HepG2 (cell line): Measurements from ENCODE around the gene LYZL2. TPM values are rescaled to one million over a fixed set of nuclear protein-coding genes. Genes with fewer than 3 reads are reported as not detected.

Source experiments
- CHD2 ChIP-seq: IDR thresholded peaks from 2 replicates; pipeline ENCODE4 v1.6.1; 2011; ENCODE audit warnings: low read depth, low read length, improper control_type of control experiment
- HES4 ChIP-seq: sonication (generic); formaldehyde crosslinking; IDR thresholded peaks from 2 replicates; pipeline ENCODE4 v1.9.0; 2021; ENCODE audit warnings: mild to moderate bottlenecking, missing genetic modification reagents, borderline replicate concordance
- IRX3 ChIP-seq: sonication (generic); formaldehyde crosslinking; IDR thresholded peaks from 2 replicates; pipeline ENCODE4 v1.8.1; 2023; ENCODE audit warnings: mild to moderate bottlenecking, low read depth, missing genetic modification reagents, borderline replicate concordance
- KAT8 ChIP-seq: IDR thresholded peaks from 2 replicates; pipeline ENCODE4 v1.6.1; 2016; ENCODE audit warnings: missing genetic modification reagents, missing compliant biosample characterization
- KDM6A ChIP-seq: IDR thresholded peaks from 2 replicates; pipeline ENCODE4 v1.6.1; 2016; ENCODE audit warnings: low read depth
- KLF16 ChIP-seq, 2 experiments: sonication (generic) in 1 of 2; formaldehyde crosslinking in 1 of 2; IDR thresholded peaks; 2 replicates each; pipeline versions ENCODE4 v1.6.1 to v1.8.0; 2016 to 2023; ENCODE audit warnings: missing genetic modification reagents in 2 of 2, missing compliant biosample characterization in 1 of 2
- MED13 ChIP-seq: sonication (generic); formaldehyde crosslinking; IDR thresholded peaks from 2 replicates; pipeline ENCODE4 v1.5.0; 2020; ENCODE audit warnings: missing genetic modification reagents
- SMAD1 ChIP-seq: sonication (generic); formaldehyde crosslinking; IDR thresholded peaks from 2 replicates; pipeline ENCODE4 v1.4.0; 2020; ENCODE audit warnings: missing genetic modification reagents, low read depth, mild to moderate bottlenecking, borderline replicate concordance
- SNRNP70 ChIP-seq: fragments of 200-400 bp; formaldehyde crosslinking; IDR thresholded peaks from 2 replicates; pipeline ENCODE4 v1.6.1; 2017; ENCODE audit warnings: mild to moderate bottlenecking, low read depth, low read length, moderate library complexity
- XRCC5 ChIP-seq: fragments of 200-400 bp; formaldehyde crosslinking; optimal IDR thresholded peaks from 2 replicates; pipeline ENCODE3; 2017; ENCODE audit warnings: mild to moderate bottlenecking, low read length
- YEATS4 ChIP-seq: sonication (generic); formaldehyde crosslinking; IDR thresholded peaks from 2 replicates; pipeline ENCODE4 v1.4.0; 2020; ENCODE audit warnings: missing genetic modification reagents, borderline replicate concordance
- ZNF20 ChIP-seq: sonication (generic); formaldehyde crosslinking; IDR thresholded peaks from 2 replicates; pipeline ENCODE4 v1.4.0; 2020; ENCODE audit warnings: mild to moderate bottlenecking, moderate library complexity, missing genetic modification reagents
- ZNF572 ChIP-seq: sonication (generic); formaldehyde crosslinking; IDR thresholded peaks from 2 replicates; pipeline ENCODE4 v1.5.1; 2020; ENCODE audit warnings: mild to moderate bottlenecking, missing genetic modification reagents
- ZNF850 ChIP-seq: sonication (generic); formaldehyde crosslinking; conservative IDR thresholded peaks from 2 replicates; pipeline ENCODE4 v1.9.0; 2021; ENCODE audit warnings: mild to moderate bottlenecking, missing genetic modification reagents
- polyA plus RNA-seq, 8 experiments: library from polyadenylated mRNA; depleted of rRNA in 3 of 8; stranded (reverse) in 7 of 8; unstranded in 1 of 8; fragments of >200 nt; fragmentation: Illumina TruSeq in 4 of 8; extraction: Trizol in 4 of 8; gene quantifications; 2 replicates each; pipeline versions ENCODE4 v1.2.1 to v1.2.3, GENCODE V29; 2011 to 2016; ENCODE audit warnings: low read depth in 4 of 8, missing spikeins in 1 of 8, mixed read lengths in 1 of 8; ENCODE audit not compliant: insufficient read depth in 1 of 8
- total RNA-seq, 5 experiments: library from RNA; depleted of rRNA; stranded (reverse); fragments of >200 nt; fragmentation: Illumina TruSeq; extraction: Trizol; gene quantifications; 2 replicates each; pipeline ENCODE4 v1.2.3, GENCODE V29; 2016; ENCODE audit warnings: low read depth in 1 of 5
- TF ChIP-seq, protein P1 (sequence below): sonication (generic); formaldehyde crosslinking; IDR thresholded peaks from 2 replicates; pipeline ENCODE4 v1.5.1; 2020; ENCODE audit warnings: missing genetic modification reagents, mild to moderate bottlenecking, borderline replicate concordance
- TF ChIP-seq, protein P2 (sequence below), 2 experiments: IDR thresholded peaks; 2 replicates each; pipeline ENCODE4 v1.6.1; 2011 to 2012; ENCODE audit warnings: low read length in 2 of 2, borderline replicate concordance in 1 of 2, low read depth in 1 of 2, mild to moderate bottlenecking in 1 of 2, moderate library complexity in 1 of 2
- TF ChIP-seq, protein P3 (sequence below): sonication (generic); formaldehyde crosslinking; IDR thresholded peaks from 2 replicates; pipeline ENCODE4 v1.4.0; 2020; ENCODE audit warnings: missing genetic modification reagents
- TF ChIP-seq, protein P4 (sequence below): sonication (generic); formaldehyde crosslinking; IDR thresholded peaks from 2 replicates; pipeline ENCODE4 v1.8.1; 2023; ENCODE audit warnings: mild to moderate bottlenecking, missing genetic modification reagents

The LYZL2 gene
- total and polyA plus RNA-seq, 2 of the 13 experiments (the other 11 are each of a cell fraction or from before 2014, with no cell fraction given), result 0.20 to 0.63 TPM

DNA sequence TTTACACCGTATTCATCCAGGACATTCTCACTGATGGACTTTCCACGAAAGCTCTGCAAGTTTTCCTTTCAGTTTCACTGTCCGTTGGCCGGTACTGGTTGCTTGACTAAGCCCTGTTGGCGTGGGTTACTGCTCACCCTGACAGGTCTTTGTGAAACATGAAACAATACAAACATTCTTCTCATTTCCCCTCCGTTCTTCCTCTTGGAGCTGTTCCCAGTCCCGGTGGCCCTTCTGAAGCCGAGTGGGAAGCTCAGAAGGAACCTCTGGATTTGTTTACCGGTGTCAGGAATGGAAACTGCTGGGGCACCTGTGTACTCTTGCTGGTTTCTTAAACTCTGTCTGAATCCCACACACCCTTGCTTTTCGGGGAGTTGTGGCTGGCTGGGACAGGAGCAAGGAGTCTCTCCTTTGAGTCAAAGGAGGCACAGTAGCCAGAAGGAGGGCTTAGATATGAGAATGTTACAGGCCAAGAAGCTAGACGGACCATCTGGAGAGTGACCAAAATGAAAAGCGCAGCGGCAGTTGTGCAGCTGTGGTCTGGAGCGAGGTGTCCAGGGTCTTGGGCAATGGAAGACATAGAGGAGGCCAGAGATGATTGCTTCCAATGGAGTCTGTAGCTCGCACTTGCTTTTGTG is 45.7 kb downstream of the LYZL2 start (continued):
- TF ChIP-seq, protein P1, sequence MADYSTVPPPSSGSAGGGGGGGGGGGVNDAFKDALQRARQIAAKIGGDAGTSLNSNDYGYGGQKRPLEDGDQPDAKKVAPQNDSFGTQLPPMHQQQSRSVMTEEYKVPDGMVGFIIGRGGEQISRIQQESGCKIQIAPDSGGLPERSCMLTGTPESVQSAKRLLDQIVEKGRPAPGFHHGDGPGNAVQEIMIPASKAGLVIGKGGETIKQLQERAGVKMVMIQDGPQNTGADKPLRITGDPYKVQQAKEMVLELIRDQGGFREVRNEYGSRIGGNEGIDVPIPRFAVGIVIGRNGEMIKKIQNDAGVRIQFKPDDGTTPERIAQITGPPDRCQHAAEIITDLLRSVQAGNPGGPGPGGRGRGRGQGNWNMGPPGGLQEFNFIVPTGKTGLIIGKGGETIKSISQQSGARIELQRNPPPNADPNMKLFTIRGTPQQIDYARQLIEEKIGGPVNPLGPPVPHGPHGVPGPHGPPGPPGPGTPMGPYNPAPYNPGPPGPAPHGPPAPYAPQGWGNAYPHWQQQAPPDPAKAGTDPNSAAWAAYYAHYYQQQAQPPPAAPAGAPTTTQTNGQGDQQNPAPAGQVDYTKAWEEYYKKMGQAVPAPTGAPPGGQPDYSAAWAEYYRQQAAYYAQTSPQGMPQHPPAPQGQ (CRISPR knock-in tag), result no peak
- TF ChIP-seq HES4 (CRISPR knock-in tag) (no peak), ZNF20 (no peak), KAT8 (CRISPR knock-in tag) (no peak; the same call in 1 of the 2 replicates), ZNF850 (CRISPR knock-in tag) (no peak), YEATS4 (CRISPR knock-in tag) (no peak), KDM6A (CRISPR knock-in tag) (no peak), SMAD1 (CRISPR knock-in tag) (no peak), IRX3 (CRISPR knock-in tag) (no peak), CHD2 (no peak), ZNF572 (no peak), KLF16 (CRISPR knock-in tag; IDR thresholded peaks at IDR 0.05) (no peak), XRCC5 (no peak), MED13 (CRISPR knock-in tag) (no peak), SNRNP70 (no peak)
- TF ChIP-seq, protein P2, sequence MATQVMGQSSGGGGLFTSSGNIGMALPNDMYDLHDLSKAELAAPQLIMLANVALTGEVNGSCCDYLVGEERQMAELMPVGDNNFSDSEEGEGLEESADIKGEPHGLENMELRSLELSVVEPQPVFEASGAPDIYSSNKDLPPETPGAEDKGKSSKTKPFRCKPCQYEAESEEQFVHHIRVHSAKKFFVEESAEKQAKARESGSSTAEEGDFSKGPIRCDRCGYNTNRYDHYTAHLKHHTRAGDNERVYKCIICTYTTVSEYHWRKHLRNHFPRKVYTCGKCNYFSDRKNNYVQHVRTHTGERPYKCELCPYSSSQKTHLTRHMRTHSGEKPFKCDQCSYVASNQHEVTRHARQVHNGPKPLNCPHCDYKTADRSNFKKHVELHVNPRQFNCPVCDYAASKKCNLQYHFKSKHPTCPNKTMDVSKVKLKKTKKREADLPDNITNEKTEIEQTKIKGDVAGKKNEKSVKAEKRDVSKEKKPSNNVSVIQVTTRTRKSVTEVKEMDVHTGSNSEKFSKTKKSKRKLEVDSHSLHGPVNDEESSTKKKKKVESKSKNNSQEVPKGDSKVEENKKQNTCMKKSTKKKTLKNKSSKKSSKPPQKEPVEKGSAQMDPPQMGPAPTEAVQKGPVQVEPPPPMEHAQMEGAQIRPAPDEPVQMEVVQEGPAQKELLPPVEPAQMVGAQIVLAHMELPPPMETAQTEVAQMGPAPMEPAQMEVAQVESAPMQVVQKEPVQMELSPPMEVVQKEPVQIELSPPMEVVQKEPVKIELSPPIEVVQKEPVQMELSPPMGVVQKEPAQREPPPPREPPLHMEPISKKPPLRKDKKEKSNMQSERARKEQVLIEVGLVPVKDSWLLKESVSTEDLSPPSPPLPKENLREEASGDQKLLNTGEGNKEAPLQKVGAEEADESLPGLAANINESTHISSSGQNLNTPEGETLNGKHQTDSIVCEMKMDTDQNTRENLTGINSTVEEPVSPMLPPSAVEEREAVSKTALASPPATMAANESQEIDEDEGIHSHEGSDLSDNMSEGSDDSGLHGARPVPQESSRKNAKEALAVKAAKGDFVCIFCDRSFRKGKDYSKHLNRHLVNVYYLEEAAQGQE (IDR thresholded peaks at IDR 0.05; ENCODE audit: borderline replicate concordance in 1 of 2, low read depth in 1 of 2, low read length in 2 of 2), result no peak
- TF ChIP-seq, protein P3, sequence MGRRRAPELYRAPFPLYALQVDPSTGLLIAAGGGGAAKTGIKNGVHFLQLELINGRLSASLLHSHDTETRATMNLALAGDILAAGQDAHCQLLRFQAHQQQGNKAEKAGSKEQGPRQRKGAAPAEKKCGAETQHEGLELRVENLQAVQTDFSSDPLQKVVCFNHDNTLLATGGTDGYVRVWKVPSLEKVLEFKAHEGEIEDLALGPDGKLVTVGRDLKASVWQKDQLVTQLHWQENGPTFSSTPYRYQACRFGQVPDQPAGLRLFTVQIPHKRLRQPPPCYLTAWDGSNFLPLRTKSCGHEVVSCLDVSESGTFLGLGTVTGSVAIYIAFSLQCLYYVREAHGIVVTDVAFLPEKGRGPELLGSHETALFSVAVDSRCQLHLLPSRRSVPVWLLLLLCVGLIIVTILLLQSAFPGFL (CRISPR knock-in tag), result no peak
- TF ChIP-seq, protein P4, sequence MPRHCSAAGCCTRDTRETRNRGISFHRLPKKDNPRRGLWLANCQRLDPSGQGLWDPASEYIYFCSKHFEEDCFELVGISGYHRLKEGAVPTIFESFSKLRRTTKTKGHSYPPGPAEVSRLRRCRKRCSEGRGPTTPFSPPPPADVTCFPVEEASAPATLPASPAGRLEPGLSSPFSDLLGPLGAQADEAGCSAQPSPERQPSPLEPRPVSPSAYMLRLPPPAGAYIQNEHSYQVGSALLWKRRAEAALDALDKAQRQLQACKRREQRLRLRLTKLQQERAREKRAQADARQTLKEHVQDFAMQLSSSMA (CRISPR knock-in tag), result no peak
